HepG2 (cell line): ENCODE data around the gene PARP11. TPM values are rescaled to one million over a fixed set of nuclear protein-coding genes. Genes with fewer than 3 reads are reported as not detected.

ENCODE experiments used
- ATAC-seq: fragments of 200-7000 bp; cut with Tn5 transposase; 3 replicates; pipeline ENCODE4 v1.9.1; 2020; ENCODE audit warnings: mild to moderate bottlenecking, moderate library complexity
- BruUV-seq: library from RNA; stranded (reverse); fragments of 400-500 nt; replicated peaks from 2 replicates; lab custom pipeline; 2021; lab: Mats Ljungman, UMichigan
- CTCF ChIA-PET: fragments of 300-600 bp; formaldehyde crosslinking; extraction: SDS; loops from one replicate; lab custom pipeline; 2021; ENCODE audit warnings: low total read pairs, inconsistent platforms, low intra/inter-chr PET ratio; lab: Yijun Ruan, JAX
- POLR2A ChIA-PET: fragments of 350-600 bp; sonication (Branson Sonifier 250); formaldehyde crosslinking; loops from one replicate; lab custom pipeline; 2020; ENCODE audit warnings: antibody characterized with exemption, inconsistent platforms; lab: Yijun Ruan, JAX
- DNase-seq: peaks from one replicate; pipeline ENCODE4 v3.0.0-alpha.2; 2015; ENCODE audit warnings: low spot score
- FAIRE-seq: peaks from 3 replicates; lab custom pipeline; 2011; peaks lifted over from hg19 to GRCh38; lab: Jason Lieb, UNC
- H2AFZ ChIP-seq: one replicate; pipeline ENCODE4 v1.6.1; 2011; ENCODE audit warnings: low read length, inconsistent platforms
- H3K27ac ChIP-seq: fragments of 300-600 bp; 3 replicates; pipeline ENCODE4 v1.8.0; 2011; ENCODE audit warnings: mixed run types, mild to moderate bottlenecking, mixed read lengths, low read length, inconsistent platforms; ENCODE audit not compliant: insufficient read depth; ENCODE audit errors: extremely low read length
- H3K27me3 ChIP-seq, 2 experiments: fragments of 200-600 bp in 1 of 2; 2 replicates in 1 of 2; 3 replicates in 1 of 2; pipeline versions ENCODE4 v1.6.0 to v1.8.0; 2011; ENCODE audit warnings: low read length in 2 of 2, mild to moderate bottlenecking in 2 of 2, moderate library complexity in 2 of 2, inconsistent platforms in 1 of 2; ENCODE audit not compliant: insufficient read depth in 2 of 2, control insufficient read depth in 1 of 2
- H3K36me3 ChIP-seq, 2 experiments: fragments of 200-600 bp in 1 of 2; replicated peaks in 1 of 2; 2 replicates in 1 of 2; 3 replicates in 1 of 2; pipeline versions ENCODE4 v1.5.1 to v1.8.0; 2011; ENCODE audit warnings: low read length in 2 of 2, inconsistent platforms in 1 of 2; ENCODE audit not compliant: insufficient read depth in 2 of 2, control insufficient read depth in 1 of 2
- H3K4me1 ChIP-seq: 2 replicates; pipeline ENCODE4 v1.5.1; 2012; ENCODE audit warnings: low read length, inconsistent platforms; ENCODE audit not compliant: insufficient read depth
- H3K4me2 ChIP-seq: 2 replicates; pipeline ENCODE4 v1.6.0; 2011; ENCODE audit warnings: low read depth, low read length, inconsistent platforms
- H3K4me3 ChIP-seq, 3 experiments: fragments of 200-600 bp in 1 of 3; sonication (generic), shearing (Covaris generic) in 1 of 3; replicated peaks in 1 of 3; 2 replicates each; pipeline ENCODE4 v1.5.1; 2011 to 2016; ENCODE audit warnings: low read length in 3 of 3, inconsistent platforms in 2 of 3, low read depth in 2 of 3, mild to moderate bottlenecking in 2 of 3, control low read depth in 1 of 3, mixed read lengths in 1 of 3; ENCODE audit not compliant: insufficient read depth in 1 of 3
- H3K79me2 ChIP-seq: one replicate; pipeline ENCODE4 v1.6.1; 2011; ENCODE audit warnings: low read length, inconsistent platforms; ENCODE audit not compliant: insufficient read depth
- H3K9ac ChIP-seq: 2 replicates; pipeline ENCODE4 v1.6.0; 2011; ENCODE audit warnings: mild to moderate bottlenecking, low read depth, low read length, inconsistent platforms; ENCODE audit not compliant: insufficient read depth
- H3K9me3 ChIP-seq: 2 replicates; pipeline ENCODE4 v1.5.1; 2012; ENCODE audit warnings: mild to moderate bottlenecking, low read length
- H4K20me1 ChIP-seq: 2 replicates; pipeline ENCODE4 v1.6.0; 2011; ENCODE audit warnings: inconsistent platforms, mild to moderate bottlenecking, low read length, moderate library complexity; ENCODE audit not compliant: insufficient read depth
- ARNT ChIP-seq: fragments of 450-650 bp; IDR thresholded peaks from 2 replicates; pipeline ENCODE4 v1.6.1; 2017
- KLF15 ChIP-seq: sonication (generic); formaldehyde crosslinking; IDR thresholded peaks from 2 replicates; pipeline ENCODE4 v1.8.1; 2023; ENCODE audit warnings: borderline replicate concordance, mild to moderate bottlenecking, inconsistent platforms, missing genetic modification reagents, mixed read lengths
- NR2F2 ChIP-seq: IDR thresholded peaks from 2 replicates; pipeline ENCODE4 v1.6.1; 2012; ENCODE audit warnings: low read depth, inconsistent platforms, borderline replicate concordance
- PBX3 ChIP-seq: sonication (generic); formaldehyde crosslinking; IDR thresholded peaks from 2 replicates; pipeline ENCODE4 v1.8.1; 2023; ENCODE audit warnings: missing genetic modification reagents, inconsistent platforms, borderline replicate concordance
- POGZ ChIP-seq: sonication (generic); formaldehyde crosslinking; IDR thresholded peaks from 2 replicates; pipeline ENCODE4 v1.4.0; 2020; ENCODE audit warnings: mild to moderate bottlenecking, missing genetic modification reagents
- WIZ ChIP-seq: sonication (generic); formaldehyde crosslinking; IDR thresholded peaks from 2 replicates; pipeline ENCODE4 v1.5.1; 2020; ENCODE audit warnings: mild to moderate bottlenecking, missing genetic modification reagents
- ZBTB14 ChIP-seq: sonication (generic); formaldehyde crosslinking; IDR thresholded peaks from 2 replicates; pipeline ENCODE4 v1.4.0; 2020; ENCODE audit warnings: missing genetic modification reagents
- ZNF274 ChIP-seq: sonication (generic); formaldehyde crosslinking; IDR thresholded peaks from 2 replicates; pipeline ENCODE4 v1.5.1; 2020; ENCODE audit warnings: mild to moderate bottlenecking, missing genetic modification reagents
- ZNF850 ChIP-seq: sonication (generic); formaldehyde crosslinking; conservative IDR thresholded peaks from 2 replicates; pipeline ENCODE4 v1.9.0; 2021; ENCODE audit warnings: mild to moderate bottlenecking, missing genetic modification reagents
- WGBS: methylation state at CpG from one replicate; pipeline ENCODE4 v1.1.6; 2017; ENCODE audit warnings: low lambda C conversion rate; 5-methylcytosine and 5-hydroxymethylcytosine counted together
- in situ Hi-C: cut with HindIII; loops from 2 replicates; pipeline ENCODE4 v1.10.0; 2017; ENCODE audit warnings: low pct_unique_long_range_greater_than_20kb; ENCODE audit not compliant: extremely low pct_ligation_motif_present
- intact Hi-C: fragments of 100-400 bp; cut with micrococcal nuclease; formaldehyde crosslinking; loops from one replicate; pipeline ENCODE4 v1.10.0; 2022; ENCODE audit not compliant: unreplicated experiment
- polyA plus RNA-seq, 8 experiments: library from polyadenylated mRNA; depleted of rRNA in 3 of 8; stranded (reverse) in 7 of 8; unstranded in 1 of 8; fragments of >200 nt; fragmentation: Illumina TruSeq in 4 of 8; extraction: Trizol in 4 of 8; gene quantifications; 2 replicates each; pipeline versions ENCODE4 v1.2.1 to v1.2.3, GENCODE V29; 2011 to 2016; ENCODE audit warnings: low read depth in 4 of 8, missing spikeins in 1 of 8, mixed read lengths in 1 of 8; ENCODE audit not compliant: insufficient read depth in 1 of 8
- total RNA-seq, 5 experiments: library from RNA; depleted of rRNA; stranded (reverse); fragments of >200 nt; fragmentation: Illumina TruSeq; extraction: Trizol; gene quantifications; 2 replicates each; pipeline ENCODE4 v1.2.3, GENCODE V29; 2016; ENCODE audit warnings: low read depth in 1 of 5
- TF ChIP-seq, protein P1 (sequence below): sonication (generic); formaldehyde crosslinking; IDR thresholded peaks from 2 replicates; pipeline ENCODE4 v1.4.0; 2020; ENCODE audit warnings: missing genetic modification reagents

PARP11 gene
- total and polyA plus RNA-seq, 2 of the 13 experiments (the other 11 are each of a cell fraction or from before 2014, with no cell fraction given), result 4.0 to 7.6 TPM

DNA sequence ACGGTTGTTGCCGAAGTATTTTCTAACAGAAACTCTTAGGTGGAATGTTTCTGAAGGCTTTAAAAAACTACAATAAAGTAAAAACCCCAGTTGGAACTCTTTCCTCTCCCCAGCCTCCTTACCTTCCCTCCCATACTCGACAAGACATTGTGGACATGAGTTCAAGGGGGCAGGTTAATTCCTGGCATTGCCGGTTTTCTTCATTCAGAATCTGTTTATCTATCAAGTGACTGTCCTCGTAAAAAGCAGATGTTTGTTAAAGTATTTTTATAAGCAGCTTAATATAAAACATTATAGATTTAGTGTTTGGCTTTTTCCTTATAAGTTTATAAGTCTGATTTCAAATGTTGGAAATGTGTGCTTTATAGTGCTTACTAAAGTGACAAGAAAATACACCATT is 30.7 kb downstream of the PARP11 start:
- no peak for FAIRE-seq
- no peak for ATAC-seq
- in situ Hi-C loops, result no loop called here

More for the DNA sequence above, 30.7 kb downstream of the PARP11 start:
- no peak overlapping the region for H3K4me2 ChIP-seq
- no peaks in the 10 kb centered on the region for H3K9me3 ChIP-seq
- CTCF ChIA-PET, result no interaction called here
- no peak overlapping the region for H2AFZ ChIP-seq
- no TSS peak for BruUV-seq
- no peak for DNase-seq
- intact Hi-C loops, result no loop called here
- H3K27me3 ChIP-seq, result no peaks in the 10 kb centered on the region
- H3K79me2 ChIP-seq, result no peaks in the 10 kb centered on the region
- POLR2A ChIA-PET, result no interaction called here
- WGBS, result 91% methylated on average over 5 of the region's 5 CpGs
- no peak overlapping the region for H3K9ac ChIP-seq
- no peaks in the 10 kb centered on the region for H3K4me1 ChIP-seq
- no peak overlapping the region for H3K4me3 ChIP-seq
- H3K36me3 ChIP-seq, result no peaks in the 10 kb centered on the region
- no peak for TF ChIP-seq PBX3 (CRISPR knock-in tag)
- TF ChIP-seq NR2F2, result no peak
- no peak for TF ChIP-seq ZBTB14 (CRISPR knock-in tag)
- no peak for TF ChIP-seq POGZ (CRISPR knock-in tag)
- TF ChIP-seq ZNF850 (CRISPR knock-in tag), result no peak
- TF ChIP-seq ARNT, result no peak
- TF ChIP-seq ZNF274, result no peak
- TF ChIP-seq, protein P1, sequence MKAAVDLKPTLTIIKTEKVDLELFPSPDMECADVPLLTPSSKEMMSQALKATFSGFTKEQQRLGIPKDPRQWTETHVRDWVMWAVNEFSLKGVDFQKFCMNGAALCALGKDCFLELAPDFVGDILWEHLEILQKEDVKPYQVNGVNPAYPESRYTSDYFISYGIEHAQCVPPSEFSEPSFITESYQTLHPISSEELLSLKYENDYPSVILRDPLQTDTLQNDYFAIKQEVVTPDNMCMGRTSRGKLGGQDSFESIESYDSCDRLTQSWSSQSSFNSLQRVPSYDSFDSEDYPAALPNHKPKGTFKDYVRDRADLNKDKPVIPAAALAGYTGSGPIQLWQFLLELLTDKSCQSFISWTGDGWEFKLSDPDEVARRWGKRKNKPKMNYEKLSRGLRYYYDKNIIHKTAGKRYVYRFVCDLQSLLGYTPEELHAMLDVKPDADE, result no peak
- no peak for TF ChIP-seq WIZ (CRISPR knock-in tag)
- TF ChIP-seq KLF15 (CRISPR knock-in tag), result no peak
- TF ChIP-seq, all 625 proteins: peak for 0
- Histone ChIP-seq H4K20me1 (no peaks in the 10 kb centered on the region), H3K27ac (no peak overlapping the region)
